ENCODE measurements around the gene ZNF610.

DNA sequence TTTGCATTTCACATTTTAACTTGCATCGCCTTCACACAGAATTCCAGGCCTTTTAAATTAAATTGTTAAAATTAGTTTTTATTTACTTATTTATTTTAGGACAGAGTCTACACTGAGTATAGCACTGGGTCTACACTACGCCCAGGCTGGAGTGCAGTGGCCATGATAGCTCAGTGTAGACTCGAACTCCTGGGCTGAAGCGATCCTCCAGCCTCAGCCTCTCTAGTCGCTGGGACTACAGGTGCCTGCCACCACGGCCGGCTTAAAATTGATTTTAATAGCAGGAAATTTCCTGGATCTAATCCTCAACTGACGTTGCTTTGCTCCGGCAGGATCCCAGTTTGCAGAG, 301 bp upstream of the ZNF610 start:
- TF ChIP-seq REST (IDR thresholded peaks at IDR 0.05; ENCODE audit: insufficient read depth in 1 of 2, low read depth in 2 of 2, low read length in 2 of 2) (no peak; a peak in 1 of 4 replicates), FOXP2 (optimal IDR thresholded peaks at IDR 0.05; ENCODE audit: borderline replicate concordance, extremely low read depth, extremely low read length, insufficient read depth) (no peak), POLR2AphosphoS5 (IDR thresholded peaks at IDR 0.05; ENCODE audit: low read depth, low read length) (no peak), TAF1 (IDR thresholded peaks at IDR 0.05; ENCODE audit: borderline replicate concordance, insufficient read depth, low read length) (no peak), SIN3A (IDR thresholded peaks at IDR 0.05; ENCODE audit: borderline replicate concordance, insufficient read depth, low read length) (no peak)
